HS-5 (cell line): ENCODE data around the gene MAST2.
A peak's percentile ranks its signal among the peaks of the same experiment; 100 is the strongest.
"Not testable (repeated sequence)": the region's sequence is repeated elsewhere in the genome, so short reads cannot be mapped to it uniquely, and the experiment has no call there.

Experiments used
- DNase-seq: peaks from one replicate; pipeline ENCODE4 v3.0.0-alpha.2; 2012; ENCODE audit warnings: low read depth

Gene MAST2

GRCh38 chr1:45938029-45938428, 134.6 kb downstream of the MAST2 start:
- DNase-seq: no peak

GRCh38 chr1:45942411-45942810, 139.0 kb downstream of the MAST2 start:
- no peak for DNase-seq

- no peak for DNase-seq
Measured at GRCh38 chr1:45943185-45943584, 139.8 kb downstream of the MAST2 start.

GRCh38 chr1:45945426-45945825, 142.0 kb downstream of the MAST2 start:
- DNase-seq: no peak

- DNase-seq: not testable (repeated sequence)
Measured at GRCh38 chr1:45949462-45949861, 146.1 kb downstream of the MAST2 start.

GRCh38 chr1:45952072-45952471, 148.7 kb downstream of the MAST2 start:
- DNase-seq: no peak

- DNase-seq: peak; percentile 34
Measured at GRCh38 chr1:45953934-45954847, 150.8 kb downstream of the MAST2 start.

GRCh38 chr1:45957684-45958083, 154.3 kb downstream of the MAST2 start:
- no peak for DNase-seq

- no peak for DNase-seq
Measured at GRCh38 chr1:45958317-45958716, 154.9 kb downstream of the MAST2 start.

GRCh38 chr1:45960930-45961715, 157.7 kb downstream of the MAST2 start:
- DNase-seq: no peak

GRCh38 chr1:45961936-45962335, 158.5 kb downstream of the MAST2 start:
- DNase-seq: not testable (repeated sequence)

GRCh38 chr1:45968941-45969666, 165.7 kb downstream of the MAST2 start:
- DNase-seq: no peak

- DNase-seq: no peak
Measured at GRCh38 chr1:45969866-45970265, 166.5 kb downstream of the MAST2 start.

- DNase-seq: no peak
Measured at GRCh38 chr1:45971335-45971734, 167.9 kb downstream of the MAST2 start.

- no peak for DNase-seq
Measured at GRCh38 chr1:45971922-45972531, 168.6 kb downstream of the MAST2 start.

GRCh38 chr1:45972621-45973020, 169.2 kb downstream of the MAST2 start:
- DNase-seq: no peak

GRCh38 chr1:45973121-45973520, 169.7 kb downstream of the MAST2 start:
- DNase-seq: no peak

- DNase-seq: no peak
Measured at GRCh38 chr1:45974541-45975269, 171.3 kb downstream of the MAST2 start.

- DNase-seq: no peak
Measured at GRCh38 chr1:45976623-45977022, 173.2 kb downstream of the MAST2 start.

- no peak for DNase-seq
Measured at GRCh38 chr1:45979074-45979777, 175.8 kb downstream of the MAST2 start.

GRCh38 chr1:45979778-45980176, 176.4 kb downstream of the MAST2 start:
- DNase-seq: no peak
